H1 (cell line): ENCODE results near the gene TMEM273. TPM values are rescaled to one million over a fixed set of nuclear protein-coding genes. Genes with fewer than 3 reads are reported as not detected.

ENCODE experiments used
- ATF2 ChIP-seq: IDR thresholded peaks from 2 replicates; pipeline ENCODE4 v1.6.1; 2012; ENCODE audit warnings: low read length, inconsistent platforms
- KDM4A ChIP-seq: IDR thresholded peaks from one replicate; pipeline ENCODE4 v1.7.1; 2012; ENCODE audit warnings: low read depth, mild to moderate bottlenecking, moderate library complexity, low read length, inconsistent platforms; ENCODE audit not compliant: severe bottlenecking
- RFX5 ChIP-seq: IDR thresholded peaks from 2 replicates; pipeline ENCODE4 v1.6.1; 2011; ENCODE audit warnings: low read depth, low read length, improper control_type of control experiment, borderline replicate concordance
- RXRA ChIP-seq: IDR thresholded peaks from 2 replicates; pipeline ENCODE4 v1.6.1; 2011; ENCODE audit warnings: low read depth, mild to moderate bottlenecking, low read length, moderate library complexity; ENCODE audit not compliant: insufficient read depth
- polyA plus RNA-seq, 7 experiments: library from polyadenylated mRNA; depleted of rRNA in 3 of 7; stranded (reverse) in 5 of 7; unstranded in 2 of 7; fragments of >200 nt in 5 of 7; fragments of 200-250 nt in 2 of 7; gene quantifications; 1 replicate in 5 of 7; 2 replicates in 1 of 7; 4 replicates in 1 of 7; pipeline versions ENCODE4 v1.2.1 to v1.2.3, GENCODE V29; 2011 to 2013; ENCODE audit warnings: missing spikeins in 2 of 7, mixed read lengths in 2 of 7
- total RNA-seq: library from RNA; stranded (reverse); fragmentation: NEBNext Ultra II Directional; extraction: Animal tissue kit (Norgen Biotek cat#: 25700); gene quantifications from 2 replicates; pipeline ENCODE4 v1.2.1, GENCODE V29; 2021

Gene TMEM273
- total and polyA plus RNA-seq, 2 of the 8 experiments (the other 6 are each of a cell fraction or from before 2014, with no cell fraction given): not detected

GRCh38 chr10:49133706-49134248, 54.4 kb downstream of the TMEM273 start, which contains the start of gene FAM170B (continued):
- TF ChIP-seq ATF2: no peak
- TF ChIP-seq RXRA: no peak
- no peak for TF ChIP-seq KDM4A
- no peak for TF ChIP-seq RFX5
